K562 (cell line): ENCODE data around the gene SPOCK3. TPM values are rescaled to one million over a fixed set of nuclear protein-coding genes. Genes with fewer than 3 reads are reported as not detected.

ENCODE experiments used
- ATAC-seq: fragments of 200-7000 bp; cut with Tn5 transposase; 3 replicates; pipeline ENCODE4 v1.9.1; 2020; ENCODE audit warnings: moderate library complexity
- BruUV-seq: library from RNA; stranded (reverse); fragments of 400-500 nt; replicated peaks from 2 replicates; lab custom pipeline; 2021; lab: Mats Ljungman, UMichigan
- CTCF ChIA-PET: fragments of 300-600 bp; formaldehyde crosslinking; extraction: SDS; loops from one replicate; lab custom pipeline; 2021; ENCODE audit warnings: low intra/inter-chr PET ratio; lab: Yijun Ruan, JAX
- POLR2A ChIA-PET: fragments of 300-600, 350-650 bp; sonication (Branson Sonifier 250); formaldehyde crosslinking; extraction: SDS; loops from one replicate; lab custom pipeline; 2021; ENCODE audit warnings: antibody characterized with exemption, inconsistent platforms; lab: Yijun Ruan, JAX
- DNase-seq, 4 experiments: peaks; one replicate each; pipeline versions ENCODE4 v3.0.0 to v3.0.0-alpha.2; 2011 to 2018; ENCODE audit warnings: low spot score in 3 of 4, mixed read lengths in 3 of 4; ENCODE audit errors: extremely low read depth in 1 of 4
- FAIRE-seq: peaks from 2 replicates; lab custom pipeline; 2011; peaks lifted over from hg19 to GRCh38; lab: Jason Lieb, UNC
- H2AFZ ChIP-seq: 2 replicates; pipeline ENCODE4 v1.6.0; 2011; ENCODE audit warnings: low read depth, low read length, control low read depth, inconsistent platforms
- H3K27ac ChIP-seq: fragments of 200-600 bp; 3 replicates; pipeline ENCODE4 v1.8.0; 2011; ENCODE audit warnings: low read depth, mild to moderate bottlenecking, control low read depth, inconsistent platforms, low read length, moderate library complexity, mixed read lengths; ENCODE audit errors: extremely low read depth
- H3K27me3 ChIP-seq, 2 experiments: fragments of 300-600 bp in 1 of 2; 2 replicates in 1 of 2; 3 replicates in 1 of 2; pipeline versions ENCODE4 v1.6.0 to v1.8.0; 2011; ENCODE audit warnings: inconsistent platforms in 2 of 2, low read length in 2 of 2, mild to moderate bottlenecking in 1 of 2, mixed read lengths in 1 of 2, moderate library complexity in 1 of 2; ENCODE audit not compliant: control insufficient read depth in 2 of 2, insufficient read depth in 2 of 2
- H3K36me3 ChIP-seq: fragments of 300-600 bp; 3 replicates; pipeline ENCODE4 v1.8.0; 2011; ENCODE audit warnings: mild to moderate bottlenecking, low read length, inconsistent platforms; ENCODE audit not compliant: control insufficient read depth, insufficient read depth
- H3K4me1 ChIP-seq, 2 experiments: fragments of 200-600 bp in 1 of 2; replicated peaks in 1 of 2; 2 replicates in 1 of 2; 3 replicates in 1 of 2; pipeline versions ENCODE4 v1.5.1 to v1.8.0; 2011; ENCODE audit warnings: inconsistent platforms in 2 of 2, low read length in 2 of 2, mild to moderate bottlenecking in 1 of 2, mixed read lengths in 1 of 2, moderate library complexity in 1 of 2; ENCODE audit not compliant: control insufficient read depth in 2 of 2, insufficient read depth in 2 of 2
- H3K4me2 ChIP-seq: 2 replicates; pipeline ENCODE4 v1.6.1; 2011; ENCODE audit warnings: low read length, control low read depth, inconsistent platforms, mixed read lengths; ENCODE audit not compliant: insufficient read depth
- H3K4me3 ChIP-seq: fragments of 200-600 bp; sonication (generic), shearing (Covaris generic); 2 replicates; pipeline ENCODE4 v1.5.1; 2016; ENCODE audit warnings: control low read depth, inconsistent platforms
- H3K79me2 ChIP-seq: fragments of 200-600 bp; 3 replicates; pipeline ENCODE4 v1.8.0; 2011; ENCODE audit warnings: low read length, inconsistent platforms; ENCODE audit not compliant: control insufficient read depth, insufficient read depth
- H3K9ac ChIP-seq, 2 experiments: 2 replicates each; pipeline versions ENCODE4 v1.6.0 to v1.6.1; 2011; ENCODE audit warnings: low read depth in 2 of 2, low read length in 2 of 2, control low read depth in 1 of 2, inconsistent platforms in 1 of 2, mild to moderate bottlenecking in 1 of 2, mixed read lengths in 1 of 2; ENCODE audit not compliant: insufficient read depth in 1 of 2
- H3K9me1 ChIP-seq: one replicate; pipeline ENCODE4 v1.6.0; 2011; ENCODE audit warnings: inconsistent platforms, mild to moderate bottlenecking, low read length, moderate library complexity; ENCODE audit not compliant: control insufficient read depth, insufficient read depth
- H3K9me3 ChIP-seq: replicated peaks from 2 replicates; pipeline ENCODE4 v1.5.1; 2011; ENCODE audit warnings: low read depth, low read length, inconsistent platforms; ENCODE audit not compliant: control insufficient read depth, insufficient read depth
- H4K20me1 ChIP-seq: replicated peaks from 2 replicates; pipeline ENCODE4 v1.6.1; 2011; ENCODE audit warnings: low read length, inconsistent platforms, mixed read lengths; ENCODE audit not compliant: control insufficient read depth, insufficient read depth
- ADNP ChIP-seq: fragments of 200-800 bp; sonication (Bioruptor generic); IDR thresholded peaks from 2 replicates; pipeline ENCODE4 v1.6.1; 2016; ENCODE audit warnings: missing genetic modification characterization, missing compliant biosample characterization
- ARNT ChIP-seq, 2 experiments: fragments of 450-650 bp; IDR thresholded peaks; 2 replicates each; pipeline ENCODE4 v1.6.1; 2016; ENCODE audit warnings: mild to moderate bottlenecking in 1 of 2
- CHD1 ChIP-seq: fragments of 200-600 bp; sonication (generic); IDR thresholded peaks from one replicate; pipeline ENCODE4 v1.6.1; 2012; ENCODE audit warnings: mild to moderate bottlenecking, moderate library complexity, low read length, inconsistent platforms
- HDGF ChIP-seq: fragments of 450-650 bp; IDR thresholded peaks from 2 replicates; pipeline ENCODE4 v1.6.1; 2016
- MEF2D ChIP-seq: conservative IDR thresholded peaks from 2 replicates; pipeline ENCODE4 v1.6.1; 2016; ENCODE audit warnings: low read depth, missing genetic modification characterization, missing compliant biosample characterization
- NCOA6 ChIP-seq: fragments of 450-650 bp; IDR thresholded peaks from 2 replicates; pipeline ENCODE4 v1.6.1; 2017; ENCODE audit warnings: mild to moderate bottlenecking
- PYGO2 ChIP-seq: fragments of 450-650 bp; IDR thresholded peaks from 2 replicates; pipeline ENCODE4 v1.6.1; 2016; ENCODE audit warnings: mild to moderate bottlenecking, missing genetic modification characterization, moderate library complexity, missing compliant biosample characterization
- RBM14 ChIP-seq: fragments of 200-400 bp; formaldehyde crosslinking; IDR thresholded peaks from 2 replicates; pipeline ENCODE4 v1.6.1; 2018; ENCODE audit warnings: low read depth, mild to moderate bottlenecking, low read length, moderate library complexity, borderline replicate concordance; ENCODE audit not compliant: insufficient read depth
- SLC30A9 ChIP-seq: fragments of 250-450 bp; sonication (Bioruptor Pico); IDR thresholded peaks from 2 replicates; pipeline ENCODE4 v1.8.0; 2022; ENCODE audit warnings: mild to moderate bottlenecking, moderate library complexity
- TGIF2 ChIP-seq: sonication (generic); formaldehyde crosslinking; IDR thresholded peaks from 2 replicates; pipeline ENCODE4 v1.8.1; 2022; ENCODE audit warnings: mild to moderate bottlenecking, missing genetic modification reagents, moderate library complexity
- ZKSCAN1 ChIP-seq: fragments of 150-350 bp; IDR thresholded peaks from 2 replicates; pipeline ENCODE4 v1.6.1; 2016; ENCODE audit warnings: low read depth, low read length
- ZZZ3 ChIP-seq: fragments of 450-650 bp; IDR thresholded peaks from 2 replicates; pipeline ENCODE4 v1.6.1; 2016; ENCODE audit warnings: antibody characterized with exemption, mild to moderate bottlenecking, moderate library complexity
- WGBS: fragments of 100-300 bp; shearing (Covaris generic); methylation state at CpG from one replicate; pipeline ENCODE4 v1.1.6; 2016; ENCODE audit warnings: low coverage, mixed read lengths; ENCODE audit not compliant: insufficient coverage; ENCODE audit errors: missing lambda C conversion rate; 5-methylcytosine and 5-hydroxymethylcytosine counted together
- in situ Hi-C: fragments of 300-500 bp; cut with MboI; formaldehyde crosslinking; loops from 4 replicates; pipeline ENCODE4 v1.15.0; 2018; ENCODE audit warnings: inconsistent platforms, mixed read lengths
- intact Hi-C: fragments of 100-400 bp; cut with micrococcal nuclease; formaldehyde crosslinking; loops from 2 replicates; pipeline ENCODE4 v1.14.2; 2022
- polyA plus RNA-seq, 8 experiments: library from polyadenylated mRNA; depleted of rRNA in 4 of 8; stranded (reverse) in 5 of 8; unstranded in 3 of 8; fragments of >200 nt; fragmentation: Nextera tagmentation in 2 of 8; fragmentation: Illumina TruSeq in 1 of 8; extraction: Ambion mirVana in 2 of 8; extraction: Trizol in 1 of 8; gene quantifications; 2 replicates each; pipeline versions ENCODE4 v1.2.1 to v1.2.3, GENCODE V29; 2011 to 2014; ENCODE audit warnings: inconsistent platforms in 1 of 8, missing spikeins in 1 of 8
- total RNA-seq, 7 experiments: library from RNA; depleted of rRNA in 6 of 7; stranded (reverse); fragments of >200 nt in 6 of 7; fragmentation: Illumina TruSeq in 2 of 7; extraction: Trizol in 2 of 7; gene quantifications; 2 replicates each; pipeline versions ENCODE4 v1.2.1 to v1.2.3, GENCODE V29; 2011 to 2021; ENCODE audit warnings: low replicate concordance in 1 of 7
- TF ChIP-seq, protein P1 (sequence below): fragments of 450-650 bp; IDR thresholded peaks from 2 replicates; pipeline ENCODE4 v1.6.1; 2018; ENCODE audit not compliant: partially characterized antibody
- TF ChIP-seq, protein P2 (sequence below), 2 experiments: IDR thresholded peaks; 2 replicates each; pipeline ENCODE4 v1.6.1; 2011; ENCODE audit warnings: borderline replicate concordance in 1 of 2, control low read depth in 1 of 2, low read depth in 1 of 2, low read length in 1 of 2, mild to moderate bottlenecking in 1 of 2, mixed read lengths in 1 of 2, moderate library complexity in 1 of 2; ENCODE audit not compliant: insufficient read depth in 1 of 2, insufficient read length in 1 of 2, poor library complexity in 1 of 2, severe bottlenecking in 1 of 2; ENCODE audit errors: extremely low read depth in 1 of 2

SPOCK3 gene
- total and polyA plus RNA-seq, 9 of the 15 experiments (the other 6 are each of a cell fraction or from before 2014, with no cell fraction given) = not detected

DNA sequence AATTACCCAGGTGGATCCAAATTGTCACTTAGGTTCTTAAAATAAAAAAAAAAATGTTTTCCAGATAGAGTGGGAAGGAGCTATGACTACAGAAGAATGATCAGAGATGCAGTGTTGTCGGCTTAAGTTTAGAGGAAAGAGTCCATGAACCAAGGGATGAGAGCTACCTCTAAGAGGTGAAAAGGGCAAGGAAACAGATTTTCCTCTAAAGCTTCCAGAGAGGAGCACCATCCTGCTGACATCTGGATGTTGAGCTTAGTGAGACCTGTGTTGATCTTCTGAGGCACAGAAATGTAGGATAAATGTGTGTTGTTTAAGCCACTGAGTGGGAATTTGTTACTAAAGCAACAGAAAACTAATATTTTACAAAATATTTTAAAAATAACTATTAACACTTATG, 498.7 kb downstream of the SPOCK3 start:
- Histone ChIP-seq H3K27me3 (no peaks in the 10 kb centered on the region), H3K79me2 (no peaks in the 10 kb centered on the region), H3K4me1 (no peaks in the 10 kb centered on the region), H4K20me1 (no peaks in the 10 kb centered on the region), H3K9ac (no peak overlapping the region), H3K36me3 (no peaks in the 10 kb centered on the region), H3K4me2 (no peak overlapping the region), H3K9me1 (no peaks in the 10 kb centered on the region), H3K4me3 (no peak overlapping the region), H3K27ac (no peak overlapping the region), H3K9me3 (no peaks in the 10 kb centered on the region; the same call in 1 of the 2 replicates), H2AFZ (no peak overlapping the region)
- CTCF ChIA-PET = no interaction called here
- no peak for FAIRE-seq
- no peak for TF ChIP-seq SLC30A9 (CRISPR knock-in tag)
- TF ChIP-seq MEF2D (tag) = no peak
- TF ChIP-seq TGIF2 (CRISPR knock-in tag) = no peak
- TF ChIP-seq ZZZ3 = no peak
- no peak for TF ChIP-seq NCOA6
- TF ChIP-seq ADNP = no peak
- no peak for TF ChIP-seq ARNT (IDR thresholded peaks at IDR 0.05)
- TF ChIP-seq, protein P1, sequence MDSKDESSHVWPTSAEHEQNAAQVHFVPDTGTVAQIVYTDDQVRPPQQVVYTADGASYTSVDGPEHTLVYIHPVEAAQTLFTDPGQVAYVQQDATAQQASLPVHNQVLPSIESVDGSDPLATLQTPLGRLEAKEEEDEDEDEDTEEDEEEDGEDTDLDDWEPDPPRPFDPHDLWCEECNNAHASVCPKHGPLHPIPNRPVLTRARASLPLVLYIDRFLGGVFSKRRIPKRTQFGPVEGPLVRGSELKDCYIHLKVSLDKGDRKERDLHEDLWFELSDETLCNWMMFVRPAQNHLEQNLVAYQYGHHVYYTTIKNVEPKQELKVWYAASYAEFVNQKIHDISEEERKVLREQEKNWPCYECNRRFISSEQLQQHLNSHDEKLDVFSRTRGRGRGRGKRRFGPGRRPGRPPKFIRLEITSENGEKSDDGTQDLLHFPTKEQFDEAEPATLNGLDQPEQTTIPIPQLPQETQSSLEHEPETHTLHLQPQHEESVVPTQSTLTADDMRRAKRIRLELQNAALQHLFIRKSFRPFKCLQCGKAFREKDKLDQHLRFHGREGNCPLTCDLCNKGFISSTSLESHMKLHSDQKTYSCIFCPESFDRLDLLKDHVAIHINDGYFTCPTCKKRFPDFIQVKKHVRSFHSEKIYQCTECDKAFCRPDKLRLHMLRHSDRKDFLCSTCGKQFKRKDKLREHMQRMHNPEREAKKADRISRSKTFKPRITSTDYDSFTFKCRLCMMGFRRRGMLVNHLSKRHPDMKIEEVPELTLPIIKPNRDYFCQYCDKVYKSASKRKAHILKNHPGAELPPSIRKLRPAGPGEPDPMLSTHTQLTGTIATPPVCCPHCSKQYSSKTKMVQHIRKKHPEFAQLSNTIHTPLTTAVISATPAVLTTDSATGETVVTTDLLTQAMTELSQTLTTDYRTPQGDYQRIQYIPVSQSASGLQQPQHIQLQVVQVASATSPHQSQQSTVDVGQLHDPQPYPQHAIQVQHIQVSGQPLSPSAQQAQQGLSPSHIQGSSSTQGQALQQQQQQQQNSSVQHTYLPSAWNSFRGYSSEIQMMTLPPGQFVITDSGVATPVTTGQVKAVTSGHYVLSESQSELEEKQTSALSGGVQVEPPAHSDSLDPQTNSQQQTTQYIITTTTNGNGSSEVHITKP = no peak
- TF ChIP-seq HDGF = no peak
- no peak for TF ChIP-seq PYGO2 (tag)
- no peak for TF ChIP-seq RBM14
- TF ChIP-seq ZKSCAN1 = no peak
- TF ChIP-seq CHD1 = no peak
- TF ChIP-seq, protein P2, sequence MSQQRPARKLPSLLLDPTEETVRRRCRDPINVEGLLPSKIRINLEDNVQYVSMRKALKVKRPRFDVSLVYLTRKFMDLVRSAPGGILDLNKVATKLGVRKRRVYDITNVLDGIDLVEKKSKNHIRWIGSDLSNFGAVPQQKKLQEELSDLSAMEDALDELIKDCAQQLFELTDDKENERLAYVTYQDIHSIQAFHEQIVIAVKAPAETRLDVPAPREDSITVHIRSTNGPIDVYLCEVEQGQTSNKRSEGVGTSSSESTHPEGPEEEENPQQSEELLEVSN (IDR thresholded peaks at IDR 0.05; ENCODE audit: borderline replicate concordance in 1 of 2, extremely low read depth in 1 of 2, insufficient read depth in 1 of 2, insufficient read length in 1 of 2, low read depth in 1 of 2, low read length in 1 of 2, poor library complexity in 1 of 2, severe bottlenecking in 1 of 2) = no peak
- BruUV-seq = no TSS peak
- no peak for ATAC-seq
- POLR2A ChIA-PET = no interaction called here
- no peak for DNase-seq
- in situ Hi-C loops (no loop called here), intact Hi-C loops (no loop called here)
- 0% methylated on average over 1 of the region's 1 CpG for WGBS
